SK-N-MC (cell line): ENCODE measurements around the gene CLN5.

Experiments
- EZH2 ChIP-seq: fragments of 200-600 bp; sonication (generic); IDR thresholded peaks from one replicate; pipeline ENCODE4 v1.6.1; 2017; ENCODE audit warnings: antibody characterized with exemption
- FOXP2 ChIP-seq: optimal IDR thresholded peaks from 2 replicates; pipeline ENCODE3; 2011; ENCODE audit warnings: mild to moderate bottlenecking, moderate library complexity; ENCODE audit not compliant: insufficient read depth; ENCODE audit errors: extremely low read length, control extremely low read depth
- POLR2AphosphoS5 ChIP-seq: IDR thresholded peaks from 2 replicates; pipeline ENCODE4 v1.6.1; 2012; ENCODE audit warnings: mild to moderate bottlenecking, low read depth, low read length, borderline replicate concordance

DNA sequence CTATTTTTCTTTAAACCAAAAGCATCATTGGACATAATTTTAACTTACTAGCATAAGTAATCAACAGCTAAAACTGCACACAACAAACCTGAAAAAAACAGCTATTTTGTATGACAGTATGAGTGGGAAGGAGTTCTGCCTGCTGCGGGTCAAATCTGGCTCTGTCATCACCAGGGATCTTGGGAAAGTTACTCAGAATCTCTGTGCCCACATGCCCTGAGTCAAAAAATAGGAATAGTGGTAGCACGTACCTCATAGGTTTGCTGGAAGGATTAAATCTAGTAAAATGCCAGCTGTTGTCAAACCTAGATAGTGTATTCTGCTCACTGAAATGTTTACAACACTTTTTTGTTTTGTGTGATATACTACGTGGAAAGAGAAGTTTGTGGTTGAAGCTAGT, 1.1 kb downstream of the CLN5 start:
- TF ChIP-seq POLR2AphosphoS5: no peak
- no peak for TF ChIP-seq FOXP2
- TF ChIP-seq EZH2: no peak
